K562 (cell line): Measurements from ENCODE around the gene TM7SF2. TPM values are rescaled to one million over a fixed set of nuclear protein-coding genes. Genes with fewer than 3 reads are reported as not detected.

Experiments used
- CBX5 ChIP-seq: IDR thresholded peaks from 2 replicates; pipeline ENCODE4 v1.6.1; 2014; ENCODE audit warnings: low read depth, borderline replicate concordance
- CC2D1A ChIP-seq: fragments of 450-650 bp; IDR thresholded peaks from 2 replicates; pipeline ENCODE4 v1.6.1; 2017; ENCODE audit warnings: mild to moderate bottlenecking
- CEBPG ChIP-seq, 3 experiments: fragments of 200-800 bp in 1 of 3; sonication (Bioruptor generic) in 1 of 3; sonication (generic) in 1 of 3; formaldehyde crosslinking in 1 of 3; IDR thresholded peaks in 2 of 3; conservative IDR thresholded peaks in 1 of 3; 2 replicates each; pipeline versions ENCODE4 v1.6.1 to v1.8.0; 2016 to 2022; ENCODE audit warnings: missing compliant biosample characterization in 2 of 3, missing genetic modification characterization in 2 of 3, mild to moderate bottlenecking in 1 of 3, missing genetic modification reagents in 1 of 3
- ETV6 ChIP-seq, 3 experiments: fragments of 150-350 bp in 1 of 3; sonication (generic) in 1 of 3; formaldehyde crosslinking in 1 of 3; IDR thresholded peaks; 2 replicates each; pipeline versions ENCODE4 v1.6.1 to v1.8.0; 2014 to 2022; ENCODE audit warnings: borderline replicate concordance in 2 of 3, low read depth in 2 of 3, antibody characterized with exemption in 1 of 3, low read length in 1 of 3, mild to moderate bottlenecking in 1 of 3, missing genetic modification reagents in 1 of 3
- GABPB1 ChIP-seq: sonication (generic); formaldehyde crosslinking; IDR thresholded peaks from 2 replicates; pipeline ENCODE4 v1.8.0; 2022; ENCODE audit warnings: mild to moderate bottlenecking, missing genetic modification reagents
- GTF2E2 ChIP-seq: fragments of 200-800 bp; sonication (Bioruptor generic); IDR thresholded peaks from 2 replicates; pipeline ENCODE4 v1.6.1; 2016; ENCODE audit warnings: missing genetic modification characterization, missing compliant biosample characterization
- HDAC6 ChIP-seq: IDR thresholded peaks from 2 replicates; pipeline ENCODE4 v1.6.1; 2012; ENCODE audit warnings: low read depth, mild to moderate bottlenecking, control low read depth, inconsistent platforms, low read length, moderate library complexity
- IRF2 ChIP-seq: sonication (generic); formaldehyde crosslinking; IDR thresholded peaks from 2 replicates; pipeline ENCODE4 v1.8.1; 2022; ENCODE audit warnings: mild to moderate bottlenecking, missing genetic modification reagents
- MXI1 ChIP-seq: IDR thresholded peaks from 2 replicates; pipeline ENCODE4 v1.6.1; 2011; ENCODE audit warnings: low read depth, mild to moderate bottlenecking, improper control_type of control experiment, low read length
- RFX1 ChIP-seq: fragments of 450-650 bp; IDR thresholded peaks from 2 replicates; pipeline ENCODE4 v1.6.1; 2016; ENCODE audit warnings: mild to moderate bottlenecking, moderate library complexity
- TBP ChIP-seq: optimal IDR thresholded peaks from 2 replicates; pipeline ENCODE3; 2011; ENCODE audit warnings: low read depth, low read length, improper control_type of control experiment
- ZNF197 ChIP-seq: fragments of 200-800 bp; sonication (Bioruptor generic); IDR thresholded peaks from 2 replicates; pipeline ENCODE4 v1.6.1; 2016; ENCODE audit warnings: low read depth, missing genetic modification characterization, missing compliant biosample characterization
- ZNF253 ChIP-seq: fragments of 250-450 bp; sonication (Bioruptor Pico); conservative IDR thresholded peaks from 2 replicates; pipeline ENCODE4 v1.6.1; 2021; ENCODE audit warnings: mild to moderate bottlenecking
- ZNF398 ChIP-seq: fragments of 250-450 bp; sonication (Bioruptor Pico); IDR thresholded peaks from 2 replicates; pipeline ENCODE4 v1.8.0; 2021; ENCODE audit warnings: moderate library complexity, mild to moderate bottlenecking, inconsistent platforms
- ZNF41 ChIP-seq: fragments of 250-450 bp; sonication (Bioruptor Pico); conservative IDR thresholded peaks from 2 replicates; pipeline ENCODE4 v1.4.0; 2020; ENCODE audit warnings: mild to moderate bottlenecking
- ZNF785 ChIP-seq: fragments of 250-450 bp; sonication (Bioruptor Pico); IDR thresholded peaks from 2 replicates; pipeline ENCODE4 v1.4.0; 2020; ENCODE audit warnings: mild to moderate bottlenecking
- polyA plus RNA-seq, 8 experiments: library from polyadenylated mRNA; depleted of rRNA in 4 of 8; stranded (reverse) in 5 of 8; unstranded in 3 of 8; fragments of >200 nt; fragmentation: Nextera tagmentation in 2 of 8; fragmentation: Illumina TruSeq in 1 of 8; extraction: Ambion mirVana in 2 of 8; extraction: Trizol in 1 of 8; gene quantifications; 2 replicates each; pipeline versions ENCODE4 v1.2.1 to v1.2.3, GENCODE V29; 2011 to 2014; ENCODE audit warnings: inconsistent platforms in 1 of 8, missing spikeins in 1 of 8
- total RNA-seq, 7 experiments: library from RNA; depleted of rRNA in 6 of 7; stranded (reverse); fragments of >200 nt in 6 of 7; fragmentation: Illumina TruSeq in 2 of 7; extraction: Trizol in 2 of 7; gene quantifications; 2 replicates each; pipeline versions ENCODE4 v1.2.1 to v1.2.3, GENCODE V29; 2011 to 2021; ENCODE audit warnings: low replicate concordance in 1 of 7
- TF ChIP-seq, protein P1 (sequence below): fragments of 250-450 bp; sonication (Bioruptor Pico); IDR thresholded peaks from 2 replicates; pipeline ENCODE4 v1.4.0; 2020; ENCODE audit warnings: mild to moderate bottlenecking, moderate library complexity, borderline replicate concordance
- TF ChIP-seq, protein P2 (sequence below): IDR thresholded peaks from 3 replicates; pipeline ENCODE4 v1.6.1; 2011; ENCODE audit warnings: borderline replicate concordance, mild to moderate bottlenecking; ENCODE audit not compliant: insufficient read length, insufficient read depth

TM7SF2 gene
- total and polyA plus RNA-seq, 9 of the 15 experiments (the other 6 are each of a cell fraction or from before 2014, with no cell fraction given) = 1.2 to 22.0 (median 14.3) TPM

DNA sequence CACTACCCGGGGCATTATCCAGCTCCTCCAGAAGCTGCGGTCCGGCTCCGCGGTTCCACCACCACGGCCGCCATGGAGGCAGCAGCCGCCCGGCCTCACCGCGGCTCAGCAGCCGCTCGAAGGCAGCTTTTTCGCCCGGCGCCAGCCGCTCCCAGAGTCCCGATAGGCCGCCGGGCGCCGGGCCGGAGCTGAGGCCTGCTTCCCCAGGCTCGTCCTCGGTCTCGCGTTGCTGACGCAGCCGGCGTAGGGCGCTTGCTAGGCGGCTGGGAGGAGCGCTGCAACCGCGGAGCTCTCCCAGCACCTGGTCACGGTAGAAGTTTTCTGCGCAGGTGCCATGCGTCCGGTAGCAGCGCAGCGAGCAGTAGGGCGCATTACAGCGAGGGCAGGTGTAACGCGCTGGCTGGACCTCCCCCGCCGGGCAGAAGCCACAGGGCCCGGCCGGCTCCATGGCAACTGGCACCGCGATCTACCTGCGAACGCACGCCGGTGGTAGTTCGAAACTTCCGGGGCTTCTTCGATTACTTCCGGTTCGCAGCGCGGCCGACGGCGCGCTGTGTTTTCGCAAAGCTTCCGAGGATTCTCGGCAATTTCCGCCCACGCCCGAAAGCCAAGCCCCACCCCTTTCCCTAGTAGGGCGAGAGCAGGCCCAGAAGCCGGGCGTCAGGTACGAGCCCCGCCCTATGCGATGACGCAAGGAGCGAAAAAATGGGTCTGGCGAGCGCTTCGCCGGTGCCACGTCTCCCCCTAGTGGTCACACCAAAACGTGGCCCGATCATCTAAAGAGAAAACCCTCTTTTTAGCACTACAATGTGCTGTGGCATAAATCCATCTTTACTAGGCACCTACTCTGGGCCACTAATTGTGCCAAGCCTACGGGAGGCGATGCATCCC is 5.8 kb downstream of the TM7SF2 start, which contains the start of gene ZNHIT2 (continued):
- no peak for TF ChIP-seq ZNF197 (CRISPR knock-in tag)
- no peak for TF ChIP-seq ZNF398 (CRISPR knock-in tag)
- peak; percentile 95 for TF ChIP-seq MXI1
- TF ChIP-seq CEBPG (CRISPR knock-in tag; IDR thresholded peaks at IDR 0.05) = peak; percentile 96
- peak; percentile 94 to 96 for TF ChIP-seq CEBPG (tag; conservative IDR thresholded peaks at IDR 0.05 in 1 of 2, IDR thresholded peaks at IDR 0.05 in 1 of 2)
- TF ChIP-seq, protein P1, sequence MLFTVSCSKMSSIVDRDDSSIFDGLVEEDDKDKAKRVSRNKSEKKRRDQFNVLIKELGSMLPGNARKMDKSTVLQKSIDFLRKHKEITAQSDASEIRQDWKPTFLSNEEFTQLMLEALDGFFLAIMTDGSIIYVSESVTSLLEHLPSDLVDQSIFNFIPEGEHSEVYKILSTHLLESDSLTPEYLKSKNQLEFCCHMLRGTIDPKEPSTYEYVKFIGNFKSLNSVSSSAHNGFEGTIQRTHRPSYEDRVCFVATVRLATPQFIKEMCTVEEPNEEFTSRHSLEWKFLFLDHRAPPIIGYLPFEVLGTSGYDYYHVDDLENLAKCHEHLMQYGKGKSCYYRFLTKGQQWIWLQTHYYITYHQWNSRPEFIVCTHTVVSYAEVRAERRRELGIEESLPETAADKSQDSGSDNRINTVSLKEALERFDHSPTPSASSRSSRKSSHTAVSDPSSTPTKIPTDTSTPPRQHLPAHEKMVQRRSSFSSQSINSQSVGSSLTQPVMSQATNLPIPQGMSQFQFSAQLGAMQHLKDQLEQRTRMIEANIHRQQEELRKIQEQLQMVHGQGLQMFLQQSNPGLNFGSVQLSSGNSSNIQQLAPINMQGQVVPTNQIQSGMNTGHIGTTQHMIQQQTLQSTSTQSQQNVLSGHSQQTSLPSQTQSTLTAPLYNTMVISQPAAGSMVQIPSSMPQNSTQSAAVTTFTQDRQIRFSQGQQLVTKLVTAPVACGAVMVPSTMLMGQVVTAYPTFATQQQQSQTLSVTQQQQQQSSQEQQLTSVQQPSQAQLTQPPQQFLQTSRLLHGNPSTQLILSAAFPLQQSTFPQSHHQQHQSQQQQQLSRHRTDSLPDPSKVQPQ (CRISPR knock-in tag) = no peak
- no peak for TF ChIP-seq ZNF253 (CRISPR knock-in tag)
- TF ChIP-seq GTF2E2 (tag) = no peak; the same call in 1 of the 2 replicates
- TF ChIP-seq GABPB1 (CRISPR knock-in tag) = peak; percentile 98
- no peak for TF ChIP-seq CBX5
- TF ChIP-seq, protein P2, sequence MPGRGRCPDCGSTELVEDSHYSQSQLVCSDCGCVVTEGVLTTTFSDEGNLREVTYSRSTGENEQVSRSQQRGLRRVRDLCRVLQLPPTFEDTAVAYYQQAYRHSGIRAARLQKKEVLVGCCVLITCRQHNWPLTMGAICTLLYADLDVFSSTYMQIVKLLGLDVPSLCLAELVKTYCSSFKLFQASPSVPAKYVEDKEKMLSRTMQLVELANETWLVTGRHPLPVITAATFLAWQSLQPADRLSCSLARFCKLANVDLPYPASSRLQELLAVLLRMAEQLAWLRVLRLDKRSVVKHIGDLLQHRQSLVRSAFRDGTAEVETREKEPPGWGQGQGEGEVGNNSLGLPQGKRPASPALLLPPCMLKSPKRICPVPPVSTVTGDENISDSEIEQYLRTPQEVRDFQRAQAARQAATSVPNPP = no peak
- TF ChIP-seq RFX1 = peak; percentile 93
- peak; percentile 65 for TF ChIP-seq TBP
- TF ChIP-seq ZNF785 (CRISPR knock-in tag) = no peak
- TF ChIP-seq IRF2 (CRISPR knock-in tag) = no peak
- peak; percentile 60; the same call in 1 of the 2 replicates for TF ChIP-seq CC2D1A
- no peak; a peak in 1 of 4 replicates for TF ChIP-seq ETV6 (IDR thresholded peaks at IDR 0.05; ENCODE audit: borderline replicate concordance in 1 of 2, low read depth in 2 of 2, low read length in 1 of 2)
- TF ChIP-seq ETV6 (CRISPR knock-in tag; IDR thresholded peaks at IDR 0.05; ENCODE audit: borderline replicate concordance) = peak; percentile 49; the same call in 1 of the 2 replicates
- no peak for TF ChIP-seq ZNF41 (CRISPR knock-in tag)
- TF ChIP-seq HDAC6 = no peak
